Activated CD4-positive, alpha-beta T cell treated with anti-CD3 and anti-CD28 coated beads for 24 hours (primary cell): ENCODE measurements around the gene CANX.

ENCODE experiments used
- DNase-seq, 2 donors: peaks; one replicate each; pipeline ENCODE4 v3.0.0-alpha.2; 2020; ENCODE audit warnings: low read depth in 2 of 2

CANX gene

GRCh38 chr5:179755022-179755421, 56.3 kb downstream of the CANX start:
- DNase-seq, result no peak

- DNase-seq, result no peak
Measured at GRCh38 chr5:179758955-179759354, 60.2 kb downstream of the CANX start.

- DNase-seq, result peak; percentile 12
Measured at GRCh38 chr5:179759581-179760551, 61.1 kb downstream of the CANX start.

- no peak for DNase-seq
Measured at GRCh38 chr5:179762079-179762780, 63.5 kb downstream of the CANX start.

GRCh38 chr5:179762781-179763176, 64.0 kb downstream of the CANX start:
- no peak for DNase-seq

GRCh38 chr5:179763215-179763945, 64.6 kb downstream of the CANX start:
- DNase-seq, result peak in 1 of 2 donors; percentile 24

- no peak for DNase-seq
Measured at GRCh38 chr5:179764056-179764455, 65.3 kb downstream of the CANX start.

- no peak for DNase-seq
Measured at GRCh38 chr5:179765400-179765799, 66.6 kb downstream of the CANX start.

- DNase-seq, result no peak
Measured at GRCh38 chr5:179766021-179766725, 67.4 kb downstream of the CANX start.

GRCh38 chr5:179766726-179767455, 68.1 kb downstream of the CANX start:
- no peak for DNase-seq

- no peak for DNase-seq
Measured at GRCh38 chr5:179767496-179768100, 68.8 kb downstream of the CANX start.

GRCh38 chr5:179768326-179769085, 69.7 kb downstream of the CANX start:
- no peak for DNase-seq

GRCh38 chr5:179769271-179769670, 70.5 kb downstream of the CANX start:
- no peak for DNase-seq

- DNase-seq, result no peak
Measured at GRCh38 chr5:179769796-179770195, 71.0 kb downstream of the CANX start.

GRCh38 chr5:179771311-179771895, 72.6 kb downstream of the CANX start:
- DNase-seq, result no peak

- no peak for DNase-seq
Measured at GRCh38 chr5:179772351-179772750, 73.6 kb downstream of the CANX start.

- DNase-seq, result no peak
Measured at GRCh38 chr5:179773686-179774040, 74.9 kb downstream of the CANX start.

GRCh38 chr5:179774442-179774841, 75.7 kb downstream of the CANX start:
- no peak for DNase-seq

- no peak for DNase-seq
Measured at GRCh38 chr5:179776411-179776938, 77.7 kb downstream of the CANX start.
